ENCODE measurements around the gene ABCD1. TPM values are rescaled to one million over a fixed set of nuclear protein-coding genes. Genes with fewer than 3 reads are reported as not detected.

ABCD1 gene
- polyA plus RNA-seq, 1 experiment, result 9.2 TPM

GRCh38 chrX:153771415-153772315, 47.0 kb downstream of the ABCD1 start:
- ChIA-PET CTCF (no interaction called here), POLR2A (no interaction called here)
- H3K4me3 ChIP-seq (ENCODE audit: low read depth, low read length), result no peak overlapping the region
- DNase-seq (ENCODE audit: low read depth), result no peak
- no peak for TF ChIP-seq CTCF (IDR thresholded peaks at IDR 0.05; ENCODE audit: insufficient read depth, low read depth, low read length)
- no peaks in the 10 kb centered on the region for H3K27me3 ChIP-seq (ENCODE audit: control insufficient read depth, insufficient read depth, low read length)
- no peaks in the 10 kb centered on the region; the same call in 1 of the 2 replicates for H3K36me3 ChIP-seq (ENCODE audit: control insufficient read depth, insufficient read depth, low read length)

- Histone ChIP-seq H3K4me3 (ENCODE audit: low read depth, low read length) (no peak overlapping the region), H3K36me3 (ENCODE audit: control insufficient read depth, insufficient read depth, low read length) (no peaks in the 10 kb centered on the region; the same call in 1 of the 2 replicates), H3K27me3 (ENCODE audit: control insufficient read depth, insufficient read depth, low read length) (no peaks in the 10 kb centered on the region)
- CTCF ChIA-PET, result no interaction called here
- DNase-seq (ENCODE audit: low read depth), result no peak
- POLR2A ChIA-PET, result no interaction called here
- TF ChIP-seq CTCF (IDR thresholded peaks at IDR 0.05; ENCODE audit: insufficient read depth, low read depth, low read length), result no peak
Observed at GRCh38 chrX:153772316-153773217, 47.9 kb downstream of the ABCD1 start.

GRCh38 chrX:153773218-153773611, 48.6 kb downstream of the ABCD1 start:
- CTCF ChIA-PET, result no interaction called here
- Histone ChIP-seq H3K27me3 (ENCODE audit: control insufficient read depth, insufficient read depth, low read length) (no peaks in the 10 kb centered on the region), H3K36me3 (ENCODE audit: control insufficient read depth, insufficient read depth, low read length) (no peaks in the 10 kb centered on the region; the same call in 1 of the 2 replicates), H3K4me3 (ENCODE audit: low read depth, low read length) (no peak overlapping the region)
- POLR2A ChIA-PET, result no interaction called here
- DNase-seq (ENCODE audit: low read depth), result no peak
- no peak for TF ChIP-seq CTCF (IDR thresholded peaks at IDR 0.05; ENCODE audit: insufficient read depth, low read depth, low read length)

- Histone ChIP-seq H3K27me3 (ENCODE audit: control insufficient read depth, insufficient read depth, low read length) (no peaks in the 10 kb centered on the region), H3K36me3 (ENCODE audit: control insufficient read depth, insufficient read depth, low read length) (no peaks in the 10 kb centered on the region; the same call in 1 of the 2 replicates), H3K4me3 (ENCODE audit: low read depth, low read length) (no peak overlapping the region)
- no peak for DNase-seq (ENCODE audit: low read depth)
- CTCF ChIA-PET, result no interaction called here
- no peak for TF ChIP-seq CTCF (IDR thresholded peaks at IDR 0.05; ENCODE audit: insufficient read depth, low read depth, low read length)
- POLR2A ChIA-PET, result no interaction called here
Observed at GRCh38 chrX:153773741-153774575, 49.3 kb downstream of the ABCD1 start.
